SK-N-SH treated with all-trans-retinoic acid at 6 μM for 48 hours (cell line): ENCODE data around the gene AIMP1.
"Not testable (repeated sequence)": the region's sequence is repeated elsewhere in the genome, so short reads cannot be mapped to it uniquely, and the experiment has no call there.

Experiments used
- ATAC-seq: fragments of 200-7000 bp; cut with Tn5 transposase; 3 replicates; pipeline ENCODE4 v1.9.1; 2020; ENCODE audit warnings: mild to moderate bottlenecking, moderate library complexity
- ARNTL ChIP-seq: fragments of 450-650 bp; formaldehyde crosslinking; IDR thresholded peaks from 2 replicates; pipeline ENCODE4 v1.5.0; 2020; ENCODE audit warnings: low read depth, mild to moderate bottlenecking, moderate library complexity, borderline replicate concordance
- CSDC2 ChIP-seq: fragments of 250-450 bp; sonication (Bioruptor Pico); IDR thresholded peaks from 2 replicates; pipeline ENCODE4 v1.5.0; 2020; ENCODE audit warnings: mild to moderate bottlenecking, moderate library complexity
- CSRNP3 ChIP-seq: fragments of 250-450 bp; sonication (Bioruptor Pico); IDR thresholded peaks from 2 replicates; pipeline ENCODE4 v1.5.1; 2021; ENCODE audit warnings: mild to moderate bottlenecking, moderate library complexity
- ESRRG ChIP-seq: fragments of 250-450 bp; sonication (Bioruptor Pico); IDR thresholded peaks from 2 replicates; pipeline ENCODE4 v1.6.1; 2021; ENCODE audit warnings: mild to moderate bottlenecking
- GLIS3 ChIP-seq: fragments of 250-450 bp; sonication (Bioruptor Pico); IDR thresholded peaks from 2 replicates; pipeline ENCODE4 v1.5.0; 2020; ENCODE audit warnings: mild to moderate bottlenecking, moderate library complexity
- PPARA ChIP-seq: fragments of 250-450 bp; sonication (Bioruptor Pico); IDR thresholded peaks from 2 replicates; pipeline ENCODE4 v1.5.0; 2020; ENCODE audit warnings: mild to moderate bottlenecking, borderline replicate concordance
- RARB ChIP-seq: fragments of 250-450 bp; sonication (Bioruptor Pico); IDR thresholded peaks from 2 replicates; pipeline ENCODE4 v1.8.0; 2021; ENCODE audit warnings: mild to moderate bottlenecking, moderate library complexity
- SNAI2 ChIP-seq: fragments of 250-450 bp; sonication (Bioruptor Pico); IDR thresholded peaks from 2 replicates; pipeline ENCODE4 v1.5.0; 2020; ENCODE audit warnings: mild to moderate bottlenecking, moderate library complexity
- TCF4 ChIP-seq: fragments of 250-450 bp; sonication (Bioruptor Pico); IDR thresholded peaks from 2 replicates; pipeline ENCODE4 v1.8.0; 2021; ENCODE audit warnings: mild to moderate bottlenecking, moderate library complexity, borderline replicate concordance
- TSHZ2 ChIP-seq: fragments of 250-450 bp; sonication (Bioruptor Pico); IDR thresholded peaks from 2 replicates; pipeline ENCODE4 v1.5.0; 2020; ENCODE audit warnings: mild to moderate bottlenecking, moderate library complexity
- ZC3H10 ChIP-seq: fragments of 250-450 bp; sonication (Bioruptor Pico); IDR thresholded peaks from 2 replicates; pipeline ENCODE4 v1.5.1; 2021; ENCODE audit warnings: mild to moderate bottlenecking, moderate library complexity
- ZFP3 ChIP-seq: fragments of 250-450 bp; sonication (Bioruptor Pico); IDR thresholded peaks from 2 replicates; pipeline ENCODE4 v1.5.0; 2020; ENCODE audit warnings: mild to moderate bottlenecking, moderate library complexity
- ZFP30 ChIP-seq: fragments of 450-650 bp; formaldehyde crosslinking; IDR thresholded peaks from 2 replicates; pipeline ENCODE4 v1.5.0; 2022; ENCODE audit warnings: mild to moderate bottlenecking, moderate library complexity
- ZNF70 ChIP-seq: fragments of 450-650 bp; formaldehyde crosslinking; IDR thresholded peaks from 2 replicates; pipeline ENCODE4 v1.5.0; 2020; ENCODE audit warnings: mild to moderate bottlenecking, moderate library complexity
- ZNF8 ChIP-seq: fragments of 450-650 bp; formaldehyde crosslinking; IDR thresholded peaks from 2 replicates; pipeline ENCODE4 v1.5.0; 2020; ENCODE audit warnings: mild to moderate bottlenecking, moderate library complexity
- TF ChIP-seq, protein P1 (sequence below): fragments of 250-450 bp; sonication (Bioruptor Pico); IDR thresholded peaks from 2 replicates; pipeline ENCODE4 v1.8.0; 2020; ENCODE audit warnings: mild to moderate bottlenecking, moderate library complexity, borderline replicate concordance

AIMP1 gene

DNA sequence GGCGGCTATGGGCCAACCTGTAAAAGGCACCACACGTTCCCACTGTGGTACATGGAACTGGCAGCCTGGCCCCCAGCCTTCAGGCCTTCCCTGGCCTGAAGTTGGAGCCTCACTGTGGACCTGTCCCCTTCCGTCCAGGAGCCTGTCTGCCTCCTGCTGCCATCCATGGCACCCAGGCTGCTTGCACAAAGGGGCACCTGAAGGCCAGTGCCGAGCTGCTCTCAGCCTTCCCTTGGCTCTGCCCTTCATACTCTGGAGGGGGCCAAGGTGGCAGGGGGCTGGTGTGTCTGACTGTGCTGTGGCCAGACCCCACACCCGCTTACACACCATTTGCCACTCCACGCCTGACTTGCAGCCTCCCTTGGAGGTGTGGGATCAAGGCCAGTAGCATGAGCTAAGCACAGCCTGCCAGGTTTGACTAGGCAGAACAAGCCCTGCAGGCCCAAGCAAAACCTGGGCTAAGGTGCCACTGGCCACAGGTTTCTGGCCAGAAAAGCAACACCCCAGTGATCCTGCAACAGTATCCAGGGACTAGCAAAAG is 69.6 kb downstream of the AIMP1 start:
- no peak for TF ChIP-seq ZNF8 (CRISPR knock-in tag)
- no peak for TF ChIP-seq PPARA
- no peak for TF ChIP-seq TSHZ2 (CRISPR knock-in tag)
- TF ChIP-seq RARB = no peak
- no peak for TF ChIP-seq ZNF70
- no peak for TF ChIP-seq SNAI2 (CRISPR knock-in tag)
- TF ChIP-seq ARNTL (CRISPR knock-in tag) = no peak
- TF ChIP-seq, protein P1, sequence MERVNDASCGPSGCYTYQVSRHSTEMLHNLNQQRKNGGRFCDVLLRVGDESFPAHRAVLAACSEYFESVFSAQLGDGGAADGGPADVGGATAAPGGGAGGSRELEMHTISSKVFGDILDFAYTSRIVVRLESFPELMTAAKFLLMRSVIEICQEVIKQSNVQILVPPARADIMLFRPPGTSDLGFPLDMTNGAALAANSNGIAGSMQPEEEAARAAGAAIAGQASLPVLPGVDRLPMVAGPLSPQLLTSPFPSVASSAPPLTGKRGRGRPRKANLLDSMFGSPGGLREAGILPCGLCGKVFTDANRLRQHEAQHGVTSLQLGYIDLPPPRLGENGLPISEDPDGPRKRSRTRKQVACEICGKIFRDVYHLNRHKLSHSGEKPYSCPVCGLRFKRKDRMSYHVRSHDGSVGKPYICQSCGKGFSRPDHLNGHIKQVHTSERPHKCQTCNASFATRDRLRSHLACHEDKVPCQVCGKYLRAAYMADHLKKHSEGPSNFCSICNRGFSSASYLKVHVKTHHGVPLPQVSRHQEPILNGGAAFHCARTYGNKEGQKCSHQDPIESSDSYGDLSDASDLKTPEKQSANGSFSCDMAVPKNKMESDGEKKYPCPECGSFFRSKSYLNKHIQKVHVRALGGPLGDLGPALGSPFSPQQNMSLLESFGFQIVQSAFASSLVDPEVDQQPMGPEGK (CRISPR knock-in tag) = no peak
- no peak for TF ChIP-seq ZFP3 (CRISPR knock-in tag)
- no peak for TF ChIP-seq ZFP30
- no peak for TF ChIP-seq ESRRG
- TF ChIP-seq CSDC2 (CRISPR knock-in tag) = no peak
- no peak for TF ChIP-seq GLIS3 (CRISPR knock-in tag)
- TF ChIP-seq, all 23 proteins: peak for 0
- no peak for ATAC-seq

DNA sequence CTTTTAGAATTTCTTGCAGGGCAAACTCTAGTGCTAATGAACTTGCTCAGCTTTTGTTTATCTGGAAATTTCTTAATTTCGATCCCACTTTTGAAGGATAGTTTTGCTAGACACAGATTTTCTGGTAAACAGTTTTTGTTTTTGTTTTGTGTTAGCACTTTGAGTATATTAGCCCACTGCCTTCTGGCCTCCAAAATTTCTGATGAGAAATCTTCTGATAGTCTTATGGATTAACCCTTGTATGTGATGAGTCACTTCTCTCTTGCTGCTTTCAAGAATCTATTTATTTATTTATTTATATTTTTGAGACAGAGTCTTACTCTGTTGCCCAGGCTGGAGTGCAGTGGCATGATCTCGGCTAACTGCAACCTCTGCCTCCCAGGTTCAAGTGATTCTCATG is 79.2 kb downstream of the AIMP1 start:
- no peak for ATAC-seq
- TF ChIP-seq TCF4 (CRISPR knock-in tag) (no peak), CSRNP3 (CRISPR knock-in tag) (no peak), ZC3H10 (CRISPR knock-in tag) (no peak), ZNF8 (CRISPR knock-in tag) (no peak), ESRRG (no peak)
- TF ChIP-seq, all 23 proteins: peak for 0

GRCh38 chr4:106398898-106399297 is 82.5 kb downstream of the AIMP1 start:
- ATAC-seq = not testable (repeated sequence)
